Measurements from ENCODE around the gene UAP1.

DNA sequence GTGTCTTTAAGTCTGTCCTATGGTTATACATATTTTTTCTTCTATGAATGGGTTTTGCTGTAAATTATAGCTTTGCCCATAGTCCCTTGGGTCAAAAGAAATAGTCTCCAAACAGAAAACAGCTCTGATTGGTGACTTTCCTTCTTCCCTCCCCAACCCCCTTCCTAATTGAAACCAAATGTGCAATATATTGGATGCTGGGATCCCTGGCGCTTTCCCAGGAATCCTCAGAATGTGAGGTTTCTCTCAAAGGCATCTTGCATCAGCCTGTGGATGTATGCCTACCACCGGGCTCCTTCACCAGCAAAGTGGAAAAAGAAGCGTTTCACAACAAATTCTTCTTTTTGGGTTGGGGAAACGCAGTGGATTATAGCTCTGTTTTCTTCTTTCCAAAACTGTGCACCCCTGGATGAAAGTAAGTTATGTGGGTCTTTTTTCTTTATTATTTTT is 70.7 kb downstream of the UAP1 start, which contains the start of gene DDR2:
- TF ChIP-seq, protein P1, sequence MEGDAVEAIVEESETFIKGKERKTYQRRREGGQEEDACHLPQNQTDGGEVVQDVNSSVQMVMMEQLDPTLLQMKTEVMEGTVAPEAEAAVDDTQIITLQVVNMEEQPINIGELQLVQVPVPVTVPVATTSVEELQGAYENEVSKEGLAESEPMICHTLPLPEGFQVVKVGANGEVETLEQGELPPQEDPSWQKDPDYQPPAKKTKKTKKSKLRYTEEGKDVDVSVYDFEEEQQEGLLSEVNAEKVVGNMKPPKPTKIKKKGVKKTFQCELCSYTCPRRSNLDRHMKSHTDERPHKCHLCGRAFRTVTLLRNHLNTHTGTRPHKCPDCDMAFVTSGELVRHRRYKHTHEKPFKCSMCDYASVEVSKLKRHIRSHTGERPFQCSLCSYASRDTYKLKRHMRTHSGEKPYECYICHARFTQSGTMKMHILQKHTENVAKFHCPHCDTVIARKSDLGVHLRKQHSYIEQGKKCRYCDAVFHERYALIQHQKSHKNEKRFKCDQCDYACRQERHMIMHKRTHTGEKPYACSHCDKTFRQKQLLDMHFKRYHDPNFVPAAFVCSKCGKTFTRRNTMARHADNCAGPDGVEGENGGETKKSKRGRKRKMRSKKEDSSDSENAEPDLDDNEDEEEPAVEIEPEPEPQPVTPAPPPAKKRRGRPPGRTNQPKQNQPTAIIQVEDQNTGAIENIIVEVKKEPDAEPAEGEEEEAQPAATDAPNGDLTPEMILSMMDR (conservative IDR thresholded peaks at IDR 0.05; ENCODE audit: low read length), result no peak
- TF ChIP-seq EZH2phosphoT487 (IDR thresholded peaks at IDR 0.05; ENCODE audit: borderline replicate concordance, low read depth, low read length), result no peak

All from OCI-LY7 (cell line).